PC-3 (cell line): ENCODE results near the gene NPC1. TPM values are rescaled to one million over a fixed set of nuclear protein-coding genes. Genes with fewer than 3 reads are reported as not detected.

Experiments used
- ATAC-seq: fragments of 200-7000 bp; cut with Tn5 transposase; 2 replicates; pipeline ENCODE4 v1.9.1; 2020; ENCODE audit warnings: mild to moderate bottlenecking, moderate library complexity
- BruUV-seq: library from RNA; stranded (reverse); fragments of 400-500 nt; replicated peaks from 2 replicates; lab custom pipeline; 2021; lab: Mats Ljungman, UMichigan
- CTCF ChIA-PET: fragments of 300-600 bp; sonication (Branson Sonifier 250); formaldehyde crosslinking; loops from one replicate; lab custom pipeline; 2022; ENCODE audit warnings: antibody characterized with exemption; lab: Charles Lee
- POLR2A ChIA-PET: fragments of 300-600 bp; sonication (Branson Sonifier 250); formaldehyde crosslinking; loops from one replicate; lab custom pipeline; 2022; ENCODE audit warnings: antibody characterized with exemption; ENCODE audit not compliant: unreplicated experiment; lab: Charles Lee
- DNase-seq: peaks from one replicate; pipeline ENCODE4 v3.0.0-alpha.2; 2015
- H2AFZ ChIP-seq: fragments of 300-600 bp; sonication (generic); 2 replicates; pipeline ENCODE4 v1.6.0; 2016; ENCODE audit warnings: antibody characterized with exemption, low read length
- H3F3A ChIP-seq: fragments of 300-600 bp; sonication (generic); one replicate; pipeline ENCODE4 v1.6.0; 2017; ENCODE audit warnings: antibody characterized with exemption, low read length, control low read depth, mild to moderate bottlenecking; ENCODE audit not compliant: unreplicated experiment
- H3K27ac ChIP-seq: fragments of 300-600 bp; sonication (generic); 2 replicates; pipeline ENCODE4 v1.5.1; 2016; ENCODE audit warnings: mild to moderate bottlenecking, low read length
- H3K27me3 ChIP-seq: fragments of 300-600 bp; sonication (generic); 2 replicates; pipeline ENCODE4 v1.6.1; 2016; ENCODE audit warnings: low read length, mixed read lengths
- H3K36me3 ChIP-seq: fragments of 300-600 bp; sonication (generic); 2 replicates; pipeline ENCODE4 v1.6.1; 2016; ENCODE audit warnings: low read depth, mixed run types, low read length, mixed read lengths
- H3K4me1 ChIP-seq: fragments of 300-600 bp; sonication (generic); 2 replicates; pipeline ENCODE4 v1.5.1; 2016; ENCODE audit warnings: low read length; ENCODE audit not compliant: insufficient read depth
- H3K4me2 ChIP-seq: fragments of 300-600 bp; sonication (generic); 2 replicates; pipeline ENCODE4 v1.6.0; 2016; ENCODE audit warnings: low read length
- H3K4me3 ChIP-seq: fragments of 300-600 bp; sonication (generic); 2 replicates; pipeline ENCODE4 v1.5.1; 2016; ENCODE audit warnings: mild to moderate bottlenecking, low read length, mixed read lengths
- H3K79me2 ChIP-seq: fragments of 300-600 bp; sonication (generic); 2 replicates; pipeline ENCODE4 v1.6.1; 2017; ENCODE audit warnings: low read length, mixed read lengths
- H3K9ac ChIP-seq: fragments of 300-600 bp; sonication (generic); 2 replicates; pipeline ENCODE4 v1.6.0; 2016; ENCODE audit warnings: mild to moderate bottlenecking, low read length
- H3K9me2 ChIP-seq: fragments of 300-600 bp; sonication (generic); replicated peaks from 2 replicates; pipeline ENCODE4 v1.6.1; 2016; ENCODE audit warnings: mixed run types, low read length, mixed read lengths
- H3K9me3 ChIP-seq: fragments of 300-600 bp; sonication (generic); 2 replicates; pipeline ENCODE4 v1.6.1; 2016; ENCODE audit warnings: low read length, mixed read lengths
- H4K20me1 ChIP-seq: fragments of 300-600 bp; sonication (generic); 2 replicates; pipeline ENCODE4 v1.6.1; 2016; ENCODE audit warnings: low read length, mixed read lengths
- CTCF ChIP-seq: fragments of 300-600 bp; sonication (generic); conservative IDR thresholded peaks from 2 replicates; pipeline ENCODE4 v1.5.1; 2017; ENCODE audit warnings: antibody characterized with exemption, low read depth, mild to moderate bottlenecking, low read length
- EZH2 ChIP-seq: fragments of 300-600 bp; sonication (generic); IDR thresholded peaks from one replicate; pipeline ENCODE4 v1.6.1; 2017; ENCODE audit warnings: antibody characterized with exemption, mild to moderate bottlenecking, low read length; ENCODE audit not compliant: unreplicated experiment
- EZH2phosphoT487 ChIP-seq: fragments of 300-600 bp; sonication (generic); IDR thresholded peaks from 2 replicates; pipeline ENCODE4 v1.6.1; 2018; ENCODE audit warnings: mild to moderate bottlenecking, antibody characterized with exemption, low read length, borderline replicate concordance
- intact Hi-C: fragments of 100-400 bp; cut with micrococcal nuclease; formaldehyde crosslinking; loops from 2 replicates; pipeline ENCODE4 v1.9.0; 2023
- total RNA-seq: library from RNA; depleted of rRNA; stranded (reverse); fragments of >200 nt; gene quantifications from 2 replicates; pipeline ENCODE4 v1.2.3, GENCODE V29; 2014

NPC1 gene
- total RNA-seq, 1 experiment from 2014 or later, result 85.5 TPM

- Histone ChIP-seq H3K27ac (no peak overlapping the region), H3F3A (no peaks in the 10 kb centered on the region), H3K9ac (no peak overlapping the region), H4K20me1 (peaks cover 38% of the 10 kb centered on the region), H3K4me2 (0 out of 2 replicates have a peak overlapping the region, but pooled peaks have one; percentile 7), H3K4me3 (no peak overlapping the region), H3K27me3 (no peaks in the 10 kb centered on the region), H3K4me1 (peaks cover 27% of the 10 kb centered on the region), H2AFZ (no peak overlapping the region), H3K9me2 (no peaks in the 10 kb centered on the region), H3K36me3 (peaks cover 3% of the 10 kb centered on the region), H3K79me2 (peaks cover 81% of the 10 kb centered on the region), H3K9me3 (no peaks in the 10 kb centered on the region)
- no peak for ATAC-seq
- ChIA-PET POLR2A (no interaction called here), CTCF (no interaction called here)
- no peak for TF ChIP-seq CTCF
- TF ChIP-seq EZH2phosphoT487, result no peak
- no peak for TF ChIP-seq EZH2
- intact Hi-C loops, result no loop called here
- no peak for DNase-seq
- no TSS peak for BruUV-seq
Observed at GRCh38 chr18:23580677-23581367, 5.5 kb downstream of the NPC1 start.

DNA sequence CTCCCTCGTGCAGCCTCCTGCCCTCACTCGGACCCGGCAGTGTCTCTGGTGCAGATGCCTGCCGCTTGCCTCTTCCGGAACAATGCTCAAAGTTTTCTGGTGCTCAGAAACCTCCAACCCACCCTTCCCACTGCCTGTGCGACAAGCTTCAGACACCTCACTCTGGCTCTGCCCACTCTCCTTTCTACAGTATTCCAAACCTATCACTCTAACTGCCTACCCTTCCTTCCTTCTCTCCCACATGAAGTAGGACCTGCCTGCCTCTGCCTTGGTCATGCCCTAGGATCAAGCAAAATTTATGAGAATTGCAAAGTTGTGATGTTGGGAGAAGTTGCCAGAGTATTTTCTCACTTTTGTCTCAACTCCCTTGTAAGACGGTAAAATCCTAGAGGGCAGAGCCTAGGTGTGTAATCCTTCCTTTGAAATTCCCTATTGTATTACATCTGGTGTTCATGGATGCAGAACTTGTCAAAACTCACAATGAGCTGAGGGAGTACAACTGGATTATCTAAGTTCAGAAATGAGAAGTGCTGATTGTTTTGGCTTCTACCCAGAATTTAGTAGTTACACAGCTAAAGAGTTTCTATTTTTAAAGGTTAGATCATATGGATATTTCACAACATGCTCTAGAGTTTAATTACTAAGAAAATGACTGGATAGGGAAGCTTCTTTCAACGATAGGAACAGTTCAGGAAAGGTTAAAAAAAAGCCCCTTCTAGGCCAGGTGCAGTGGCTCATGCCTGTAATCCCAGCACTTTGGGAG is 7.2 kb downstream of the NPC1 start:
- H3K9ac ChIP-seq, result no peak overlapping the region
- no peak for DNase-seq
- H3K27me3 ChIP-seq, result no peaks in the 10 kb centered on the region
- H3K27ac ChIP-seq, result no peak overlapping the region
- H4K20me1 ChIP-seq, result peaks cover 42% of the 10 kb centered on the region
- H3K9me3 ChIP-seq, result no peaks in the 10 kb centered on the region
- peaks cover 30% of the 10 kb centered on the region for H3K4me1 ChIP-seq
- no peaks in the 10 kb centered on the region for H3K9me2 ChIP-seq
- ChIA-PET POLR2A (no interaction called here), CTCF (no interaction called here)
- ATAC-seq, result no peak
- H3K36me3 ChIP-seq, result peaks cover 3% of the 10 kb centered on the region
- H2AFZ ChIP-seq, result no peak overlapping the region
- peaks cover 69% of the 10 kb centered on the region for H3K79me2 ChIP-seq
- H3K4me3 ChIP-seq, result no peak overlapping the region
- intact Hi-C loops, result no loop called here
- H3K4me2 ChIP-seq, result no peak overlapping the region
- BruUV-seq, result no TSS peak
- no peaks in the 10 kb centered on the region for H3F3A ChIP-seq
- no peak for TF ChIP-seq CTCF
- TF ChIP-seq EZH2, result no peak
